ENCODE results near the gene PARD6G. TPM values are rescaled to one million over a fixed set of nuclear protein-coding genes. Genes with fewer than 3 reads are reported as not detected.

PARD6G gene
- total RNA-seq, 2 donors from 2014 or later = 12.3 to 18.7 TPM

GRCh38 chr18:80140455-80140985 lies 106.8 kb downstream of the PARD6G start:
- intact Hi-C loops (cut with DNase I) = no loop called here
- no peak for DNase-seq (ENCODE audit: low spot score)
- peaks cover 3 to 11% of the 10 kb centered on the region in 2 donors for H3K36me3 ChIP-seq
- no peak overlapping the region for H3K4me3 ChIP-seq
- no peak overlapping the region for H3K27ac ChIP-seq
- WGBS = 86% methylated on average over 5 of the region's 5 CpGs
- no peaks in the 10 kb centered on the region for H3K9me3 ChIP-seq
- no peaks in the 10 kb centered on the region for H3K27me3 ChIP-seq (replicated peaks; ENCODE audit: insufficient read depth)
- no peaks in the 10 kb centered on the region for H3K4me1 ChIP-seq (replicated peaks)
- TF ChIP-seq CTCF (IDR thresholded peaks at IDR 0.05) (no peak), POLR2AphosphoS5 (IDR thresholded peaks at IDR 0.05) (no peak), POLR2A (IDR thresholded peaks at IDR 0.05) (no peak)

GRCh38 chr18:80137976-80138375 lies 109.3 kb downstream of the PARD6G start:
- H3K4me3 ChIP-seq = no peak overlapping the region
- WGBS = 93% methylated on average over 12 of the region's 12 CpGs
- no peaks in the 10 kb centered on the region for H3K4me1 ChIP-seq (replicated peaks)
- peaks cover 3 to 11% of the 10 kb centered on the region in 2 donors for H3K36me3 ChIP-seq
- H3K9me3 ChIP-seq = no peaks in the 10 kb centered on the region
- TF ChIP-seq POLR2A (IDR thresholded peaks at IDR 0.05) (no peak), CTCF (IDR thresholded peaks at IDR 0.05) (no peak), POLR2AphosphoS5 (IDR thresholded peaks at IDR 0.05) (no peak)
- no peak for DNase-seq (ENCODE audit: low spot score)
- no peak overlapping the region for H3K27ac ChIP-seq
- H3K27me3 ChIP-seq (replicated peaks; ENCODE audit: insufficient read depth) = no peaks in the 10 kb centered on the region
- intact Hi-C loops (cut with DNase I) = no loop called here

DNA sequence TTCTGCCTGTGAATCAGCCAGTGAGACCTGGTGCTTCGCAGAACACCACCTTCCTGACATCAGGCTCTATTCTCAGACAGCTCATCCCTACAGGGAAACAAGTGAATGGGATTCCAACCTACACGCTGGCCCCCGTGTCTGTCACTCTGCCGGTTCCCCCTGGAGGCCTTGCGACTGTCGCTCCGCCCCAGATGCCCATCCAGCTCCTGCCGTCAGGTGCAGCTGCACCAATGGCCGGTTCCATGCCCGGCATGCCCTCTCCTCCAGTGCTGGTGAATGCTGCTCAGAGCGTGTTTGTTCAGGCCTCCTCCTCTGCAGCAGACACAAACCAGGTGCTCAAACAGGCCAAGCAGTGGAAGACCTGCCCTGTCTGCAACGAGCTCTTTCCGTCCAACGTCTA lies 110.2 kb downstream of the PARD6G start:
- no peak overlapping the region for H3K27ac ChIP-seq
- H3K36me3 ChIP-seq = peaks cover 3 to 11% of the 10 kb centered on the region in 2 donors
- no peaks in the 10 kb centered on the region for H3K9me3 ChIP-seq
- no peaks in the 10 kb centered on the region for H3K4me1 ChIP-seq (replicated peaks)
- DNase-seq (ENCODE audit: low spot score) = no peak
- intact Hi-C loops (cut with DNase I) = no loop called here
- H3K27me3 ChIP-seq (replicated peaks; ENCODE audit: insufficient read depth) = no peaks in the 10 kb centered on the region
- no peak overlapping the region for H3K4me3 ChIP-seq
- no peak for TF ChIP-seq CTCF (IDR thresholded peaks at IDR 0.05)
- no peak for TF ChIP-seq POLR2A (IDR thresholded peaks at IDR 0.05)
- no peak for TF ChIP-seq POLR2AphosphoS5 (IDR thresholded peaks at IDR 0.05)
- WGBS = 91% methylated on average over 14 of the region's 14 CpGs

- Histone ChIP-seq H3K27me3 (replicated peaks; ENCODE audit: insufficient read depth) (no peaks in the 10 kb centered on the region), H3K27ac (no peak overlapping the region), H3K9me3 (no peaks in the 10 kb centered on the region), H3K36me3 (peaks cover 3 to 11% of the 10 kb centered on the region in 2 donors), H3K4me3 (no peak overlapping the region), H3K4me1 (replicated peaks) (no peaks in the 10 kb centered on the region)
- DNase-seq (ENCODE audit: low spot score) = no peak
- intact Hi-C loops (cut with DNase I) = no loop called here
- no peak for TF ChIP-seq CTCF (IDR thresholded peaks at IDR 0.05)
- no peak for TF ChIP-seq POLR2A (IDR thresholded peaks at IDR 0.05)
- 95% methylated on average over 8 of the region's 8 CpGs for WGBS
Measured at GRCh38 chr18:80136679-80137078, 110.6 kb downstream of the PARD6G start.

- Histone ChIP-seq H3K27ac (no peak overlapping the region), H3K36me3 (peaks cover 3 to 11% of the 10 kb centered on the region in 2 donors), H3K4me1 (replicated peaks) (no peaks in the 10 kb centered on the region), H3K9me3 (no peaks in the 10 kb centered on the region), H3K27me3 (replicated peaks; ENCODE audit: insufficient read depth) (no peaks in the 10 kb centered on the region), H3K4me3 (no peak overlapping the region)
- WGBS = 72% methylated on average over 1 of the region's 1 CpG
- TF ChIP-seq POLR2AphosphoS5 (IDR thresholded peaks at IDR 0.05) (no peak), CTCF (IDR thresholded peaks at IDR 0.05) (no peak), POLR2A (IDR thresholded peaks at IDR 0.05) (no peak)
- no peak for DNase-seq (ENCODE audit: low spot score)
- intact Hi-C loops (cut with DNase I) = no loop called here
Measured at GRCh38 chr18:80135136-80135535, 112.2 kb downstream of the PARD6G start.
